ENCODE measurements around the gene KCNH1.

The KCNH1 gene

DNA sequence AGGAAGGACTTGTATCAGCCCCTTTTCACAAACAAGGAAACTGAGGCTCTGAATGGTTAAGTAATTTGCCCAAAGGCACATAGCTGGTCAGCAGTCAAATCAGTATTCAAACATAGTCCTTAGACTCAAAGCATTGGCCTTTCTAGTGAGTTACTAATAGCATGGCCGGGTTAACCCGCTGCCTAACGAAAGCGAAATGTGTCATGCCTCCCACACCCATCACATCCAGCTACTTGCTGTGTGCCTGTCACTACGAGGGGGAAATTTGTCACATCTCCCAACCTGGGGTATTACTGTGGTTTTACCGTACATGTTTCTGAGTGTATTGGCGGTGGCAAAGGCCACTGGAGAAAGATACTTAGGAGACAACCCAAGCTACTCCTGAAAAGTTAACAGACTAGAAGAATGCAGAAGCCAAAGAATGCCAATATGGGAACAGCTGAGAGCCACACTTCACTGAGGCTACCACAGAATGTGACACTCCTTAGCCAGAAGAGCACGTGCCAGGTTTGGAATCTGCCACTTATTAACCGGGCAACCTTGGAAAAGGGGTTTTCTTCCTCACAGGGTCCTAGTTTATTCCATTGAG lies 363.5 kb downstream of the KCNH1 start:
- no peak overlapping the region for H3K27ac ChIP-seq (ENCODE audit: low read length)
- H3K9me3 ChIP-seq (ENCODE audit: control insufficient read depth in 1 of 2, low read length in 2 of 2) = no peaks in the 10 kb centered on the region
- H3K27me3 ChIP-seq (ENCODE audit: low read depth, low read length) = no peaks in the 10 kb centered on the region
- no peaks in the 10 kb centered on the region for H3K4me1 ChIP-seq (ENCODE audit: control insufficient read depth in 1 of 2, insufficient read depth in 2 of 2, low read length in 2 of 2)
- H3K4me3 ChIP-seq (ENCODE audit: low read depth in 1 of 2, low read length in 2 of 2) = no peak overlapping the region
- H3K36me3 ChIP-seq (ENCODE audit: control insufficient read depth in 1 of 2, insufficient read depth in 2 of 2, low read length in 2 of 2) = no peaks in the 10 kb centered on the region

DNA sequence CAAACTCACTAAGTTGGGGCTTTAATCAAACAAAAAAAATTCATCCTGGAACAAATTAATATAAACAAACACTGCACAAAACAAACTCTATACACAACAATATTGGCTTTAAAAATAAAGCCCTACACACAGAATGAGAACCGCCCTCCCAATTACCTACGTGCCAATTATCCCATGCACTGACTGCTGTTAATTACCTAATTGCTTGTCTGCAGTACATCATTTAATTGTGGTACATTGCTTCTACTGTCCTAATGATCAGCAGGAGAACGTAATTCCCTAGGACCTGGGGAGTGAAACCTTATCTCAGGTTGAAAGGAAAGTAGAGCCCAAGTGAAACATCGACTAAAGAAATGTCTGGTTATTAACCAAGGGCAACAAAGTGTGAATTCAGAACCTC lies 364.5 kb downstream of the KCNH1 start:
- H3K27ac ChIP-seq (ENCODE audit: low read length) = no peak overlapping the region
- no peaks in the 10 kb centered on the region for H3K36me3 ChIP-seq (ENCODE audit: control insufficient read depth in 1 of 2, insufficient read depth in 2 of 2, low read length in 2 of 2)
- peaks cover 0 to 2% of the 10 kb centered on the region in 2 donors for H3K9me3 ChIP-seq (ENCODE audit: control insufficient read depth in 1 of 2, low read length in 2 of 2)
- no peak overlapping the region for H3K4me3 ChIP-seq (ENCODE audit: low read depth in 1 of 2, low read length in 2 of 2)
- no peaks in the 10 kb centered on the region for H3K4me1 ChIP-seq (ENCODE audit: control insufficient read depth in 1 of 2, insufficient read depth in 2 of 2, low read length in 2 of 2)
- H3K27me3 ChIP-seq (ENCODE audit: low read depth, low read length) = no peaks in the 10 kb centered on the region

DNA sequence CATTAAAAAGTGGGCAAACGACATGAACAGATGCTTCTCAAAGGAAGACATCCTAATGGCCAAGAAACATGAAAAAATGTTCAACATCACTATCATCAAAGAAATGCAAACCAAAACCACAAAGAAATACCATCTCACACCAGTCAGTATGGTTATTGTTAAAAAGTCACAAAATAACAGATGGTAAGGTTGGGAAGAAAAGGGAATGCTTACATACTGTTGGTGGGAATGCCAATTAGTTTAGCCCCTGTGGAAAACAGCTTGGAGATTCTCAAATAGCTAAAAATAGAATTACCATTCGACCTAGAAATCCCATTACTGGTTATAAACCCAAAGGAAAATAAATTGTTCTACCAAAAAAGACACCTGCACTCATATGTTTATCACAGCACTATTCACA lies 369.4 kb downstream of the KCNH1 start:
- Histone ChIP-seq H3K36me3 (ENCODE audit: control insufficient read depth in 1 of 2, insufficient read depth in 2 of 2, low read length in 2 of 2) (no peaks in the 10 kb centered on the region), H3K9me3 (ENCODE audit: control insufficient read depth in 1 of 2, low read length in 2 of 2) (peaks cover 0 to 3% of the 10 kb centered on the region in 2 donors), H3K4me3 (ENCODE audit: low read depth in 1 of 2, low read length in 2 of 2) (no peak overlapping the region), H3K27ac (ENCODE audit: low read length) (no peak overlapping the region), H3K27me3 (ENCODE audit: low read depth, low read length) (no peaks in the 10 kb centered on the region), H3K4me1 (ENCODE audit: control insufficient read depth in 1 of 2, insufficient read depth in 2 of 2, low read length in 2 of 2) (no peaks in the 10 kb centered on the region)

DNA sequence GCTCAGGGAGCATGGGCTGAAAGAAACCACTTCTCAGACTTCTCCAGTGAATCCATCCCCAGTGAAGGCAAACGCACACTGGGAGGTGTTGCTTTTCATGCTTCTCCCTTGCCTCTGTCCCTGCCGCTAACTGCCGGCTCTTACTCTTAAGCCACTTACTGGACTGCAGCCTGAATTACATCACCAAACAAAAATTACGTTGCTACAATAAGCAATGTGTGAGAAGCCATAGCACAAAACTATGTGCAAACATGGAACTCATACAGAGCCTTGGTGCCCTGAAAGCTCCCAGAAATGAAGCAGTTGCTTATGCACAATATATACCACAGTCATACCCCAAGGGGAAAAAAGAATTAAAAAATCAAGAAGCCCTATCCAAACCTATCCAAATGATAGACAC lies 375.2 kb downstream of the KCNH1 start:
- Histone ChIP-seq H3K4me3 (ENCODE audit: low read depth in 1 of 2, low read length in 2 of 2) (no peak overlapping the region), H3K27me3 (ENCODE audit: low read depth, low read length) (no peaks in the 10 kb centered on the region), H3K9me3 (ENCODE audit: control insufficient read depth in 1 of 2, low read length in 2 of 2) (no peaks in the 10 kb centered on the region), H3K36me3 (ENCODE audit: control insufficient read depth in 1 of 2, insufficient read depth in 2 of 2, low read length in 2 of 2) (no peaks in the 10 kb centered on the region), H3K27ac (ENCODE audit: low read length) (no peak overlapping the region), H3K4me1 (ENCODE audit: control insufficient read depth in 1 of 2, insufficient read depth in 2 of 2, low read length in 2 of 2) (no peaks in the 10 kb centered on the region)

DNA sequence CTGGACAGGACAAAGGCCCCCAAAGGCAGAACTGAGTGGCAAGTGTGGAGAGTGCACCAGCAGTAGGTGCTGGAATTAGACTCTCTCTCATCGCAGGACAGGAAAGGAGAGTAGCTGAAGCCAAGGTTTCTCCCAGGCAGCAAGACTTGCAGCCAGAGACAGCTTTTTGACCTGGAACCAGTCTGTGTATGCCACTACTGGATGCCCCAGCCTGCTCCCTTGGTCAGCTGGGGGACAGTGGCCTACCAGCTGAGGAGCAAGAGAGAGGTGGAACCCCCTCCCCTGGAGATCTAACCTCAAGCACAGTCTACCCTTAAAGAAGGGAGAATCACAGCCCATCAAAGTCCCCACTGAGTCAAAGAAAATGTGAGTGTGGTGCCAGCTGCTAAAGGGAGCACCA lies 375.7 kb downstream of the KCNH1 start:
- Histone ChIP-seq H3K27ac (ENCODE audit: low read length) (no peak overlapping the region), H3K36me3 (ENCODE audit: control insufficient read depth in 1 of 2, insufficient read depth in 2 of 2, low read length in 2 of 2) (no peaks in the 10 kb centered on the region), H3K9me3 (ENCODE audit: control insufficient read depth in 1 of 2, low read length in 2 of 2) (no peaks in the 10 kb centered on the region), H3K4me3 (ENCODE audit: low read depth in 1 of 2, low read length in 2 of 2) (no peak overlapping the region), H3K27me3 (ENCODE audit: low read depth, low read length) (no peaks in the 10 kb centered on the region), H3K4me1 (ENCODE audit: control insufficient read depth in 1 of 2, insufficient read depth in 2 of 2, low read length in 2 of 2) (no peaks in the 10 kb centered on the region)

DNA sequence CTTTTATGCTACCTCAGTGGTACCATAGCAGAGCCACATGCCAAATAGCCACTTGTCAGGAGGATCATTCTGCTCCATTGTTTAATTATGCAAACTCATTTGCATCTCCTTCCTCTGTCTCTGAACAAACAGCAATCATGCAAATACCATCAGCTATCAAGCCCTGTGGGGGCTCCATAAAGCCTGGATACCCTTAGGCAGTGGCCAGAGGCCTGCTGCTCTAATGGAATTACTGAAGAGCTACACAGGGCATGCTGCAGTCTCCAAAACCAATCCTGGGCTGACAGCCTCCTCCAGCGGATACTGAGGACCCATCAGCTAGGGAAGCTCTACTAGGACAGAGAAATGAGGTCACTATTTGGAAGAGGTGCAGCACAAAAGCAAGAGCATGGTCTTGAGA lies 376.3 kb downstream of the KCNH1 start:
- Histone ChIP-seq H3K4me1 (ENCODE audit: control insufficient read depth in 1 of 2, insufficient read depth in 2 of 2, low read length in 2 of 2) (no peaks in the 10 kb centered on the region), H3K36me3 (ENCODE audit: control insufficient read depth in 1 of 2, insufficient read depth in 2 of 2, low read length in 2 of 2) (no peaks in the 10 kb centered on the region), H3K27ac (ENCODE audit: low read length) (no peak overlapping the region)

DNA sequence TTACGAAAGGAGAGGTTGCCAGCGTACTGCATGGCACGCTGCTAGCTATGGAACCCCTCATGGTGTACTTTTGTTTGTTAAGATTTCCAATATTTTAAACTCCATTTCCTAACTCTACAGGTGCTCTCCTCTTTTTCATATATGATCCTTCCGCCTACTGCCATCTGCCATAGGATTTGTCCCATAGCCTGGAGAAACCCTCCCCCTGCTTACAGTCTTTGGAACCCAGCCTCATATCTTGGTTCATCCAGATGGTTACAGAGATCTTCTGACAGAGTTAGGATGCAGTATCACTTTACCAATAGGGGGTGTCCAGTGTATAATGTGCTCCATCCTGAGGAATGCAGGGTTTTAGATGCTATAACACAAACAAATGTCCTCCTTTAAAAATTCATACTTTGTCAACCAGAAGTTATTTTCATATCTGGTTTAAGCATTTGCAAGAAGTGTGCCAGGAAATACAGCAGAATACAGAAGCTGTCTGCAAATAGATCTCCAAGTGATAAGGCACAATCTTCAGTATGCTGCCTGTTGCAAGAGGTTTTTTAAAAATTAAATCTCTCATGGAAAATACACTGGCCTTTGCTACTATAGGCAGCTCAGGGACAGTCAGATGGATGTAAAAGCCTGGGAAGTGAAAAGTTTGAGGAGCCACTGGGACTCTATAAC lies 377.8 kb downstream of the KCNH1 start:
- Histone ChIP-seq H3K4me1 (ENCODE audit: control insufficient read depth in 1 of 2, insufficient read depth in 2 of 2, low read length in 2 of 2) (no peaks in the 10 kb centered on the region), H3K36me3 (ENCODE audit: control insufficient read depth in 1 of 2, insufficient read depth in 2 of 2, low read length in 2 of 2) (no peaks in the 10 kb centered on the region), H3K9me3 (ENCODE audit: control insufficient read depth in 1 of 2, low read length in 2 of 2) (no peaks in the 10 kb centered on the region), H3K4me3 (ENCODE audit: low read depth in 1 of 2, low read length in 2 of 2) (no peak overlapping the region), H3K27ac (ENCODE audit: low read length) (no peak overlapping the region), H3K27me3 (ENCODE audit: low read depth, low read length) (no peaks in the 10 kb centered on the region)

More for the DNA sequence above, 376.3 kb downstream of the KCNH1 start:
- H3K9me3 ChIP-seq (ENCODE audit: control insufficient read depth in 1 of 2, low read length in 2 of 2) = no peaks in the 10 kb centered on the region
- H3K4me3 ChIP-seq (ENCODE audit: low read depth in 1 of 2, low read length in 2 of 2) = no peak overlapping the region
- H3K27me3 ChIP-seq (ENCODE audit: low read depth, low read length) = no peaks in the 10 kb centered on the region

DNA sequence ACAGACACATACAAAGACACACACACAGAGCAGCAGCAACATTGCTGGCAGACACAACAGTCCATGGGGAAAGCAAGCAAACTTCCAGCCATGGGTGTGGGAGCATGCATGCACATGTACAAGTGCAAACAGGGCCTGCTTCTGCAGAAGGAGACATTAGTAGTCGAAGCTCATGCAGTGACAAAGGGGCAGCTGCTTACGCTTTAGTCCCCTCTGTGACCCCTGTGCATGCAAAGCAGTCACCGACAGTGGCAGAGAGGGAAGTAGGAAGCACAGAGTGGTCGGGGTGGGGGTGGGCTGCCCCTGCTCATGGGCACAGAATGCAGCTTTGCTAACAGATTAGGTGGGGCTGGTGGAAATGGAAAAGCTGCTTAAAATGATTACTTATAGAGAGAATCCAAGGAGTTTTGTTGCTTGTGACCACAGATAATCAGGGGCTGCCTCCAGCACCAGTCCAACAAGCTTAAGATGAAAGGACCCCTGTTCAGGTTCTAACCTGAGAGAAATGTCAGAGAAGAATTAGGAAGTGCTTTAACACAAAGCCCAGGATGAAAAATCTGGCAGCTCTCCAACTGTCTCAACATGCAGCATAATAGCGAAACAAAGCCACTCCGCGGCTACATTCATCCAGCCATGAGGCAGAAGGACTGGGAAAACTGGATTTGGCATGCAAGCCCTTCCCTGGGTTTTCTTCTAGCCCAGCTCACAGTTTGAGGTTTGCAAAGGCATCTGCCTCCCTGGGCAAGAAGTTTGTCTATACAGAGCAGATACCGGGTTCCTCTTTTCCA lies 378.9 kb downstream of the KCNH1 start:
- H3K9me3 ChIP-seq (ENCODE audit: control insufficient read depth in 1 of 2, low read length in 2 of 2) = no peaks in the 10 kb centered on the region
- no peak overlapping the region for H3K27ac ChIP-seq (ENCODE audit: low read length)
- H3K4me3 ChIP-seq (ENCODE audit: low read depth in 1 of 2, low read length in 2 of 2) = no peak overlapping the region
- no peaks in the 10 kb centered on the region for H3K36me3 ChIP-seq (ENCODE audit: control insufficient read depth in 1 of 2, insufficient read depth in 2 of 2, low read length in 2 of 2)
- no peaks in the 10 kb centered on the region for H3K27me3 ChIP-seq (ENCODE audit: low read depth, low read length)
- H3K4me1 ChIP-seq (ENCODE audit: control insufficient read depth in 1 of 2, insufficient read depth in 2 of 2, low read length in 2 of 2) = no peaks in the 10 kb centered on the region

DNA sequence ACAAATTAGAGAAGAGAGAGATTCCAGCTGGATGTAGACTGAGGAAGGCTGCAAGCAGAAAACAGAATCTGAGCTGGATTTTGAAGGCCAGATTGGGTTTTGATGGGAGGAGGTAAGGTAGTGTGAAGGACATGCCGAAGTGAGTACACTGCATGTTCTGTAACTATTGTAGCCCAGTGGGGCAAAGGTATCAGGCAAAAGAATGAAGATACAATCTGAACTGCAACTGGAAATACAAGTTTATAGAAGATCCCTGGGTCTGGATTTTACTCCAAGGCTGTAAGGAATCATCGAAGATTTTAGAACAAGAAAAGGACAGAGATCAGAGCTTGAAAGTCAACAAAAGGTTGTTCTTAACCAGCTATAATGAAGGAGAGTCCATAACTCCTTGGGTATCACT lies 382.0 kb downstream of the KCNH1 start:
- H3K27ac ChIP-seq (ENCODE audit: low read length) = no peak overlapping the region

DNA sequence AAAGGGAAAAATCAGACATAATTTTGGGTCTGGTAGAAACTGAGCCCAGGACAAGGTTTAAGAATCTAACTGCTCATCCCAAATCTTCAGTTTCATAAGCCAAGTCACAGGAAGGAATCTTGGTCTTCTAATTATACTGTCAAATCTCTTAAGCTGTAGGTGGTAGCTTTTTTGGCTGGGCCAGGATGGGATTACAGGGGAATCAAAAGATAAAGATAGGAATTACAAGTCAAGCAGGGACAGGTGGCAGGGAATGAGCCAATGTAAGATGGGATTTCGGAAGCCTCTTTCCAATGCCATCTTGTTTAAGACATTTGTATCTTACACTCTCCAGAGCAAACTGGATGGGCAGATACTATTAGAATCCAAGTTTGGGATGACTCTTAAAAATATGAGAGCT lies 383.5 kb downstream of the KCNH1 start:
- H3K9me3 ChIP-seq (ENCODE audit: control insufficient read depth in 1 of 2, low read length in 2 of 2) = no peaks in the 10 kb centered on the region
- no peak overlapping the region for H3K27ac ChIP-seq (ENCODE audit: low read length)
- H3K36me3 ChIP-seq (ENCODE audit: control insufficient read depth in 1 of 2, insufficient read depth in 2 of 2, low read length in 2 of 2) = no peaks in the 10 kb centered on the region
- H3K4me1 ChIP-seq (ENCODE audit: control insufficient read depth in 1 of 2, insufficient read depth in 2 of 2, low read length in 2 of 2) = no peaks in the 10 kb centered on the region
- no peaks in the 10 kb centered on the region for H3K27me3 ChIP-seq (ENCODE audit: low read depth, low read length)
- H3K4me3 ChIP-seq (ENCODE audit: low read depth in 1 of 2, low read length in 2 of 2) = no peak overlapping the region

More for the DNA sequence above, 382.0 kb downstream of the KCNH1 start:
- Histone ChIP-seq H3K4me1 (ENCODE audit: control insufficient read depth in 1 of 2, insufficient read depth in 2 of 2, low read length in 2 of 2) (no peaks in the 10 kb centered on the region), H3K4me3 (ENCODE audit: low read depth in 1 of 2, low read length in 2 of 2) (no peak overlapping the region), H3K36me3 (ENCODE audit: control insufficient read depth in 1 of 2, insufficient read depth in 2 of 2, low read length in 2 of 2) (no peaks in the 10 kb centered on the region), H3K9me3 (ENCODE audit: control insufficient read depth in 1 of 2, low read length in 2 of 2) (no peaks in the 10 kb centered on the region), H3K27me3 (ENCODE audit: low read depth, low read length) (no peaks in the 10 kb centered on the region)

DNA sequence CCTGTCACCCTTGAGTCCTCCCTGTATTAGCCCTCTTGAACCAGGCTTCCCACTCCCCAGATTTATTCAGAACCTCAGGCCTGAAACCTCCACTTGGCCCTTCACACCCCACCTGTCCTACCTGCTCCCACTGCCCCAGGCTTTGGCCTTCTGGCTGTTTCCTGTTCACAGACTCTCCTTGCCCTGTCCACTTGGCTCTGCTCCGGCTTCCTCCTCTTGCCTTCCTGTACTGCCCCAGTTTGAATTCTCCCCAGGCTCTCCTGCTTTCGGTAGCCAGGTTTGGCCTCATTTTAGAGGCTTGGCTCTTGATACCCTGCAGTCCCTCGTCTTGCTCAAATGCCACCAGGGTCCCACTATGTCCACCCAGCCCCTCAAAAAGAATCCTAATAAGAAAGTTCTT lies 385.2 kb downstream of the KCNH1 start:
- Histone ChIP-seq H3K4me3 (ENCODE audit: low read depth in 1 of 2, low read length in 2 of 2) (no peak overlapping the region), H3K9me3 (ENCODE audit: control insufficient read depth in 1 of 2, low read length in 2 of 2) (no peaks in the 10 kb centered on the region), H3K27ac (ENCODE audit: low read length) (no peak overlapping the region), H3K27me3 (ENCODE audit: low read depth, low read length) (no peaks in the 10 kb centered on the region), H3K36me3 (ENCODE audit: control insufficient read depth in 1 of 2, insufficient read depth in 2 of 2, low read length in 2 of 2) (no peaks in the 10 kb centered on the region), H3K4me1 (ENCODE audit: control insufficient read depth in 1 of 2, insufficient read depth in 2 of 2, low read length in 2 of 2) (no peaks in the 10 kb centered on the region)

All from muscle layer of duodenum (tissue), 2 donors.